Measurements from ENCODE around the gene C12orf42. TPM values are rescaled to one million over a fixed set of nuclear protein-coding genes. Genes with fewer than 3 reads are reported as not detected.

Gene C12orf42
- total RNA-seq, 1 experiment from 2014 or later = 0.37 TPM

DNA sequence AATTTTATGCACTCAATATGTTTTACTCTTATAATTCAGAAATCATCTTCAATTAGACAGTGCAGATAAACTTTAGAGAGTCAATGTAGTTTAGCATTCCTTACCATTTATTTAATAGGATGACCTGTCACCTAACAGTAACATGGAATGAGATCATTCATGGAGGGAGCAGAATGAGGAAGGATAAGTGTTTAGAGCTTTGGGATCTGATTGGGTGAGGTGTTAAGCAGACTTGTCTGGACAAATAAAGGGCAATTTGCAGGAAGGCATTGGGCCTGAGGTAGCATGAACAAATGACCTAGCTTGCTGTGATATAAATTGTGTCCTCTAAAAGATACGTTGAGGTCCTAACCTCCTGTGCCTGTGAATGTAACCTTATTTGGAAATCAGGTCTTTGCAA is 187.4 kb downstream of the C12orf42 start:
- TF ChIP-seq CREM (CRISPR knock-in tag; IDR thresholded peaks at IDR 0.05) = no peak
- no peak for TF ChIP-seq GTF2I (CRISPR knock-in tag; conservative IDR thresholded peaks at IDR 0.05)
- TF ChIP-seq, protein P1, sequence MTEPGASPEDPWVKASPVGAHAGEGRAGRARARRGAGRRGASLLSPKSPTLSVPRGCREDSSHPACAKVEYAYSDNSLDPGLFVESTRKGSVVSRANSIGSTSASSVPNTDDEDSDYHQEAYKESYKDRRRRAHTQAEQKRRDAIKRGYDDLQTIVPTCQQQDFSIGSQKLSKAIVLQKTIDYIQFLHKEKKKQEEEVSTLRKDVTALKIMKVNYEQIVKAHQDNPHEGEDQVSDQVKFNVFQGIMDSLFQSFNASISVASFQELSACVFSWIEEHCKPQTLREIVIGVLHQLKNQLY (CRISPR knock-in tag; IDR thresholded peaks at IDR 0.05) = no peak
- TF ChIP-seq ZNF423 (CRISPR knock-in tag; IDR thresholded peaks at IDR 0.05) = no peak
- TF ChIP-seq FOXP1 (CRISPR knock-in tag; IDR thresholded peaks at IDR 0.05; ENCODE audit: borderline replicate concordance) = no peak
- no peaks in the 10 kb centered on the region for H3K4me1 Mint-ChIP-seq
- H3K36me3 Mint-ChIP-seq = no peaks in the 10 kb centered on the region
- 0 out of 2 replicates have a peak, but pooled peaks cover 3% of the 10 kb centered on the region for H3K27me3 Mint-ChIP-seq (ENCODE audit: low read depth)
- CTCF ChIA-PET = no interaction called here
- H3K27ac Mint-ChIP-seq = no peak overlapping the region
- no peaks in the 10 kb centered on the region for H3K9me3 Mint-ChIP-seq
- no peak overlapping the region for H3K4me3 Mint-ChIP-seq
- POLR2A ChIA-PET = no interaction called here
- no peak for ATAC-seq
- no peak for DNase-seq (ENCODE audit: low spot score)

DNA sequence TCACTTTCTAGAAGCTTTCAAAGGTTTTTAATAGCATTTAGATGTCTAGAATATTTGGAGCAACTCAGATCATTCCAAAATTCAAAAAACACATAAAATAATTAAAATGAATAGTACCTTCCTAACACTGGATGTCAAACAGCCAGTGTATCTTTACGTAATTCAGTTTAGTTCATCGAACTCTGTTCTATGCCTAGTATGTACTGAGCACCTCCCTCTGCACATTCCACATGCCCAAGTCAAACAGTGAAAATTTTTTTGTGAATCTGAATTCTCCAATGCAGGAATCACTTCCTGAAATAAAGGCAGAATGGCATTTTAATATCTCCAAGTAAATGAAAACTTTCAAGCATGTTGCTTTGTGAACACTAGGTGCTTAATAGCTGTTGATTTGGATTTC is 192.3 kb downstream of the C12orf42 start:
- TF ChIP-seq CREB1 (CRISPR knock-in tag; IDR thresholded peaks at IDR 0.05) = no peak
- TF ChIP-seq, protein P2, sequence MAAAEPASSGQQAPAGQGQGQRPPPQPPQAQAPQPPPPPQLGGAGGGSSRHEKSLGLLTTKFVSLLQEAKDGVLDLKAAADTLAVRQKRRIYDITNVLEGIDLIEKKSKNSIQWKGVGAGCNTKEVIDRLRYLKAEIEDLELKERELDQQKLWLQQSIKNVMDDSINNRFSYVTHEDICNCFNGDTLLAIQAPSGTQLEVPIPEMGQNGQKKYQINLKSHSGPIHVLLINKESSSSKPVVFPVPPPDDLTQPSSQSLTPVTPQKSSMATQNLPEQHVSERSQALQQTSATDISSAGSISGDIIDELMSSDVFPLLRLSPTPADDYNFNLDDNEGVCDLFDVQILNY (CRISPR knock-in tag; IDR thresholded peaks at IDR 0.05) = no peak
- TF ChIP-seq OVOL2 (CRISPR knock-in tag; IDR thresholded peaks at IDR 0.05; ENCODE audit: borderline replicate concordance) = no peak
- TF ChIP-seq ZNF138 (CRISPR knock-in tag; conservative IDR thresholded peaks at IDR 0.05) = no peak
- TF ChIP-seq GABPB1 (CRISPR knock-in tag; IDR thresholded peaks at IDR 0.05) = no peak
- no peak for TF ChIP-seq FOXP1 (CRISPR knock-in tag; IDR thresholded peaks at IDR 0.05; ENCODE audit: borderline replicate concordance)
- TF ChIP-seq, protein P3, sequence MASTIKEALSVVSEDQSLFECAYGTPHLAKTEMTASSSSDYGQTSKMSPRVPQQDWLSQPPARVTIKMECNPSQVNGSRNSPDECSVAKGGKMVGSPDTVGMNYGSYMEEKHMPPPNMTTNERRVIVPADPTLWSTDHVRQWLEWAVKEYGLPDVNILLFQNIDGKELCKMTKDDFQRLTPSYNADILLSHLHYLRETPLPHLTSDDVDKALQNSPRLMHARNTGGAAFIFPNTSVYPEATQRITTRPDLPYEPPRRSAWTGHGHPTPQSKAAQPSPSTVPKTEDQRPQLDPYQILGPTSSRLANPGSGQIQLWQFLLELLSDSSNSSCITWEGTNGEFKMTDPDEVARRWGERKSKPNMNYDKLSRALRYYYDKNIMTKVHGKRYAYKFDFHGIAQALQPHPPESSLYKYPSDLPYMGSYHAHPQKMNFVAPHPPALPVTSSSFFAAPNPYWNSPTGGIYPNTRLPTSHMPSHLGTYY (CRISPR knock-in tag; IDR thresholded peaks at IDR 0.05) = no peak
- no peak for TF ChIP-seq ESRRA (CRISPR knock-in tag; IDR thresholded peaks at IDR 0.05; ENCODE audit: borderline replicate concordance)
- no peak for TF ChIP-seq RORB (CRISPR knock-in tag; IDR thresholded peaks at IDR 0.05)
- no peak for TF ChIP-seq NFE2L1 (CRISPR knock-in tag; IDR thresholded peaks at IDR 0.05)
- TF ChIP-seq GTF2I (CRISPR knock-in tag; conservative IDR thresholded peaks at IDR 0.05) = no peak
- no peak for TF ChIP-seq MXD4 (CRISPR knock-in tag; IDR thresholded peaks at IDR 0.05; ENCODE audit: borderline replicate concordance)
- TF ChIP-seq MYBL2 (CRISPR knock-in tag; IDR thresholded peaks at IDR 0.05) = no peak
- no peak for TF ChIP-seq JUN (CRISPR knock-in tag; IDR thresholded peaks at IDR 0.05)
- TF ChIP-seq, protein P4, sequence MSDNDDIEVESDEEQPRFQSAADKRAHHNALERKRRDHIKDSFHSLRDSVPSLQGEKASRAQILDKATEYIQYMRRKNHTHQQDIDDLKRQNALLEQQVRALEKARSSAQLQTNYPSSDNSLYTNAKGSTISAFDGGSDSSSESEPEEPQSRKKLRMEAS (CRISPR knock-in tag; IDR thresholded peaks at IDR 0.05) = no peak
- TF ChIP-seq, protein P5, sequence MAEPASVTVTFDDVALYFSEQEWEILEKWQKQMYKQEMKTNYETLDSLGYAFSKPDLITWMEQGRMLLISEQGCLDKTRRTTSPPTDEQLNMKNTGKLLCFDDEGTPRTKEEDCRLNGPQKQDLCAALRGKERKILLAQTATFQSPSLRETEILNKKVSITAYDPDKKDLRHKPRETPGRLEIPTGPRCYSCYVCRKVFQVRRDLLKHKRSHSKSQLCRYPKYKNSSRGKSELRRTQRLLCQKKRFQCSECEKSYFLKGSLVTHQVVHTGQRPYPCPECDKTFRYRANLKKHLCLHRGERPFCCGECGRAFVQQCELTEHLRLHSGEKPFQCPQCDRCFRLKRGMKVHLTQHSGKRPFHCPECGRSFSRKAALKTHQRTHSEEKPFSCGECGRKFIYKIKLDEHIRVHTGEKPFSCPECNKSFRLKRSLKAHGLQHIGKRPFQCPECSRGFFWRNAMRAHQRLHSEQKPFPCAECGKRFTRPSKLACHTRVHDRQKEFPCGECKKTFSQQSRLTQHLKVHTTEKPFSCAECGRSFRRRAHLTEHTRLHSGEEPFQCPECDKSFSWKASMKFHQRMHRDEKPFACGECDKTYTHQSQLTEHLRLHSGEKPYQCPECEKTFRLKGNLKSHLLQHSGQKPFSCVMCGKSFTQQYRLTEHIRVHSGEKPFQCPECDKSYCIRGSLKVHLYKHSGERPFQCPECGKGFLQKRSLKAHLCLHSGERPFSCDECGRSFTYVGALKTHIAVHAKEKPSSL (CRISPR knock-in tag; conservative IDR thresholded peaks at IDR 0.05) = no peak
- POLR2A ChIA-PET = no interaction called here

More for the DNA sequence above, 192.3 kb downstream of the C12orf42 start:
- Mint-ChIP-seq H3K9me3 (no peaks in the 10 kb centered on the region), H3K4me3 (no peak overlapping the region), H3K27ac (no peak overlapping the region), H3K36me3 (no peaks in the 10 kb centered on the region), H3K27me3 (ENCODE audit: low read depth) (0 out of 2 replicates have a peak, but pooled peaks cover 3% of the 10 kb centered on the region), H3K4me1 (peaks cover 14% of the 10 kb centered on the region)
- DNase-seq (ENCODE audit: low spot score) (no peak), ATAC-seq (no peak)
- CTCF ChIA-PET = interaction anchor here (1.5 kb wide), 1 partner anchor 353 kb away, joined by 4 read pairs; no protein-coding TSS in a partner anchor
